Suprapubic skin (tissue), 4 donors: Measurements from ENCODE around the gene KRTAP4-5.

Experiments
- EP300 ChIP-seq: sonication (generic); formaldehyde crosslinking; IDR thresholded peaks from one replicate; pipeline ENCODE4 v1.6.1; 2017; ENCODE audit warnings: antibody characterized with exemption
- POLR2AphosphoS5 ChIP-seq, 3 donors: sonication (generic); formaldehyde crosslinking; IDR thresholded peaks; one replicate each; pipeline ENCODE4 v1.6.1; 2017; ENCODE audit warnings: antibody characterized with exemption in 3 of 3
- TF ChIP-seq, protein P1 (sequence below), 2 donors: fragments of 200-600 bp in 1 of 2; fragments of 450-650 bp in 1 of 2; sonication (generic) in 1 of 2; IDR thresholded peaks; one replicate each; pipeline ENCODE4 v1.5.1; 2016 to 2019; ENCODE audit warnings: antibody characterized with exemption in 2 of 2, mild to moderate bottlenecking in 1 of 2, moderate library complexity in 1 of 2

DNA sequence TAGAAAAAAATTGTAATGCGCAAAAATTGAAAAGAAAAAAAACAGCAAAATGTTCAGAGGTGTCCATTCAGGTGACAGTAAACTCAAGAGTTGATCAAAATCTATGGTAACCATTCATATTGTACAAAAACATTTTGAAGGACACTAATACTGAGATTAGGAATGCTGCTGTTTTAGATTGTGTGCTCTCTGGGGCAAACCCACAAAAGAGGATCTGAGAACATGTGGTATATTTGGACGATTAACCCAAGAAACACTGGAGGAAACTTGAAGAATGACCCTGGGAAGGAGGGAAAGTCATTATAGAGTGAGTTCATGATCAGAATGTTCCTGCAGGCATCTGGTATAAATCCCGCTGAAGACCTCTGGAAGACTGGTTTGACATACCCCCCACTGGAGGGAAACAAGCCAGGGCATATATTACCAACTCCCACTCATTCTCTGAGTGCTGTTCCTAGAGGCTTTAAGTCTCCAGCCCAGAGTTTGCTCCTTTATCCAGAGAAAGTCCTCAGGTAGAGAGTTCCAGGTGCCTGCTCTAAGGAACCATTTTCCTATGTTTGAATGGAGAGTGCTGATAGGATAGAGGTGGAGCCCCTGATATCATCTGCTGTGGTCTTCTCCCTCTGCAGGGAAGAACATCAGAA, 27.2 kb upstream of the KRTAP4-5 start:
- TF ChIP-seq, protein P1, sequence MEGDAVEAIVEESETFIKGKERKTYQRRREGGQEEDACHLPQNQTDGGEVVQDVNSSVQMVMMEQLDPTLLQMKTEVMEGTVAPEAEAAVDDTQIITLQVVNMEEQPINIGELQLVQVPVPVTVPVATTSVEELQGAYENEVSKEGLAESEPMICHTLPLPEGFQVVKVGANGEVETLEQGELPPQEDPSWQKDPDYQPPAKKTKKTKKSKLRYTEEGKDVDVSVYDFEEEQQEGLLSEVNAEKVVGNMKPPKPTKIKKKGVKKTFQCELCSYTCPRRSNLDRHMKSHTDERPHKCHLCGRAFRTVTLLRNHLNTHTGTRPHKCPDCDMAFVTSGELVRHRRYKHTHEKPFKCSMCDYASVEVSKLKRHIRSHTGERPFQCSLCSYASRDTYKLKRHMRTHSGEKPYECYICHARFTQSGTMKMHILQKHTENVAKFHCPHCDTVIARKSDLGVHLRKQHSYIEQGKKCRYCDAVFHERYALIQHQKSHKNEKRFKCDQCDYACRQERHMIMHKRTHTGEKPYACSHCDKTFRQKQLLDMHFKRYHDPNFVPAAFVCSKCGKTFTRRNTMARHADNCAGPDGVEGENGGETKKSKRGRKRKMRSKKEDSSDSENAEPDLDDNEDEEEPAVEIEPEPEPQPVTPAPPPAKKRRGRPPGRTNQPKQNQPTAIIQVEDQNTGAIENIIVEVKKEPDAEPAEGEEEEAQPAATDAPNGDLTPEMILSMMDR (IDR thresholded peaks at IDR 0.05) = no peak
- TF ChIP-seq EP300 = no peak
- TF ChIP-seq POLR2AphosphoS5 (IDR thresholded peaks at IDR 0.05) = no peak
